ENCODE data around the gene ZNF200.

- TF ChIP-seq CTCF (IDR thresholded peaks at IDR 0.05) (no peak), POLR2A (IDR thresholded peaks at IDR 0.05) (no peak)
Measured at GRCh38 chr16:3174618-3175148, 60.3 kb downstream of the ZNF200 start.

Measured in right lobe of liver (tissue), 4 donors.